Skin epidermis (tissue), 12 donors: ENCODE measurements around the gene TTLL4.
"Not testable (repeated sequence)": the region's sequence is repeated elsewhere in the genome, so short reads cannot be mapped to it uniquely, and the experiment has no call there.

Experiments
- H3K27ac ChIP-seq, 21 experiments: fragments of 200-600 bp; sonication (generic) in 11 of 21; one replicate each; pipeline ENCODE4 v1.5.0; 2020; ENCODE audit warnings: mild to moderate bottlenecking in 3 of 21, inconsistent platforms in 2 of 21, moderate library complexity in 2 of 21
- H3K4me3 ChIP-seq, 7 experiments: fragments of 200-600 bp; sonication (generic) in 2 of 7; one replicate each; pipeline ENCODE4 v1.5.0; 2020; ENCODE audit warnings: inconsistent platforms in 2 of 7, mild to moderate bottlenecking in 2 of 7, moderate library complexity in 1 of 7

The TTLL4 gene

GRCh38 chr2:218733171-218734021 lies 22.8 kb downstream of the TTLL4 start:
- no peak overlapping the region for H3K4me3 ChIP-seq
- peak overlapping the region in 18 of 21 experiments; percentile 3 to 88 (median 62) for H3K27ac ChIP-seq

- Histone ChIP-seq H3K4me3 (no peak overlapping the region), H3K27ac (peak overlapping the region in 18 of 21 experiments; percentile 4 to 74 (median 54))
These were observed 23.7 kb downstream of the TTLL4 start for GRCh38 chr2:218734190-218734975.

GRCh38 chr2:218736531-218736930 lies 25.9 kb downstream of the TTLL4 start:
- Histone ChIP-seq H3K27ac (peak overlapping the region in 6 of 21 experiments; percentile 36 to 52 (median 42)), H3K4me3 (no peak overlapping the region)

GRCh38 chr2:218743068-218743467 lies 32.4 kb downstream of the TTLL4 start:
- no peak overlapping the region for H3K4me3 ChIP-seq

GRCh38 chr2:218744615-218745014 lies 34.0 kb downstream of the TTLL4 start:
- H3K27ac ChIP-seq, result peak overlapping the region in 9 of 21 experiments; percentile 2 to 85 (median 58)
- H3K4me3 ChIP-seq, result no peak overlapping the region

More at GRCh38 chr2:218743068-218743467, 32.4 kb downstream of the TTLL4 start:
- H3K27ac ChIP-seq, result no peak overlapping the region

- Histone ChIP-seq H3K4me3 (no peak overlapping the region), H3K27ac (peak overlapping the region in 14 of 21 experiments; percentile 2 to 85 (median 53))
These were observed 34.5 kb downstream of the TTLL4 start for GRCh38 chr2:218745160-218745558.

- Histone ChIP-seq H3K27ac (peak overlapping the region in 14 of 21 experiments; percentile 2 to 85 (median 48)), H3K4me3 (no peak overlapping the region)
These were observed 35.2 kb downstream of the TTLL4 start for GRCh38 chr2:218745559-218746469.

- Histone ChIP-seq H3K4me3 (no peak overlapping the region), H3K27ac (peak overlapping the region in 9 of 21 experiments; percentile 23 to 85 (median 60))
These were observed 35.8 kb downstream of the TTLL4 start for GRCh38 chr2:218746470-218746795.

- Histone ChIP-seq H3K4me3 (no peak overlapping the region), H3K27ac (peak overlapping the region in 7 of 21 experiments; percentile 6 to 85 (median 69))
These were observed 36.3 kb downstream of the TTLL4 start for GRCh38 chr2:218746960-218747359.

- no peak overlapping the region for H3K4me3 ChIP-seq
- no peak overlapping the region for H3K27ac ChIP-seq
These were observed 38.3 kb downstream of the TTLL4 start for GRCh38 chr2:218748741-218749441.

- Histone ChIP-seq H3K4me3 (no peak overlapping the region), H3K27ac (no peak overlapping the region)
These were observed 43.6 kb downstream of the TTLL4 start for GRCh38 chr2:218754201-218754600.

- Histone ChIP-seq H3K27ac (no peak overlapping the region), H3K4me3 (no peak overlapping the region)
These were observed 44.1 kb downstream of the TTLL4 start for GRCh38 chr2:218754781-218755180.

- H3K27ac ChIP-seq, result no peak overlapping the region
- H3K4me3 ChIP-seq, result no peak overlapping the region
These were observed 44.5 kb downstream of the TTLL4 start for GRCh38 chr2:218755198-218755566.

- Histone ChIP-seq H3K4me3 (no peak overlapping the region), H3K27ac (no peak overlapping the region)
These were observed 45.2 kb downstream of the TTLL4 start for GRCh38 chr2:218755567-218756404.

GRCh38 chr2:218756599-218757377 lies 46.2 kb downstream of the TTLL4 start:
- H3K27ac ChIP-seq, result no peak overlapping the region
- no peak overlapping the region for H3K4me3 ChIP-seq

GRCh38 chr2:218761795-218762194 lies 51.2 kb downstream of the TTLL4 start:
- no peak overlapping the region for H3K4me3 ChIP-seq

GRCh38 chr2:218772759-218773158 lies 62.1 kb downstream of the TTLL4 start:
- not testable (repeated sequence) for H3K4me3 ChIP-seq, H3K27ac ChIP-seq

More at GRCh38 chr2:218761795-218762194, 51.2 kb downstream of the TTLL4 start:
- no peak overlapping the region for H3K27ac ChIP-seq
